HG02798 (cell line): ENCODE results near the gene SMARCC1.

Experiments
- ATAC-seq: cut with Tn5 transposase; IDR thresholded peaks from one replicate; pipeline ENCODE4 v1.9.1; 2021; ENCODE audit warnings: mild to moderate bottlenecking; ENCODE audit not compliant: unreplicated experiment, poor library complexity

SMARCC1 gene

DNA sequence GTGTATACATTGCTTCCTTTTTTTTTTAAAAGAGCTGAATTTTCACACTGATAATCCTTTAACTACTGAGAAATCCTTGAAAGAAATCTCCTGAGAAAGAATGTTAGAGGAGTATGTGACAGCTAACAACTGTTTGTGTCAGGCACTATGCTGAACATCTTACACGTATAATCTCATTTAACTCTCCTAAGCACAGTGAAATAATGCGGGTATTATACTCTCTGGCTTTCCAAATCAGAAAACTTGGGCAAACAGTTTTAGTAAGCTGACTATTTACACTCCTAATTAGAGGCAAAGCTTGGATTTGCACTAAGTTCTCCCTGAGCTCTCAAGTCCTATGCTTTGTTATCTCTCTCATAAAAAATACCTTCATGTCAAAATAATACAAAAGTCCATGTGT lies 69.3 kb downstream of the SMARCC1 start:
- ATAC-seq: no peak

DNA sequence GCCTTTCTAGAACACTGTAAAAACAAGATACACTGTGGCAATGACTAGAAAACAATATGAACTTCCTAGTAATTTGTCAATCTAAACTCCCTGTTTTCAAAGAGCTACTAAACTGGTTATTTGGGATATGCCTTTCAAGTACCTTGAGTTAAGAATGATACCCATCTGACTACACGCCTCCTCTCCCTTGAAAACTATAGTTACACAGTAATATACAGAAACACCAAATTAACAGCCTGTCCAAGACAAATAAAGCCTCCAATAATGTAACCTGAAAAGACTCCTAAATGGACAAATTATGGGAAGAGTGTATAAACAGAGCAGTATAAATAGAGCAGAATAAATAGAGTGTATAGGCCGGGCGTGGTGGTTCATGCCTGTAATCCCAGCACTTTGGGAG lies 70.1 kb downstream of the SMARCC1 start:
- no peak for ATAC-seq

GRCh38 chr3:47705391-47705790 lies 76.3 kb downstream of the SMARCC1 start:
- no peak for ATAC-seq

- no peak for ATAC-seq
Observed at GRCh38 chr3:47704237-47704612, 77.5 kb downstream of the SMARCC1 start.

GRCh38 chr3:47701388-47701787 lies 80.3 kb downstream of the SMARCC1 start:
- no peak for ATAC-seq

GRCh38 chr3:47692158-47692557 lies 89.5 kb downstream of the SMARCC1 start:
- no peak for ATAC-seq

GRCh38 chr3:47688488-47688887 lies 93.2 kb downstream of the SMARCC1 start:
- ATAC-seq: no peak

DNA sequence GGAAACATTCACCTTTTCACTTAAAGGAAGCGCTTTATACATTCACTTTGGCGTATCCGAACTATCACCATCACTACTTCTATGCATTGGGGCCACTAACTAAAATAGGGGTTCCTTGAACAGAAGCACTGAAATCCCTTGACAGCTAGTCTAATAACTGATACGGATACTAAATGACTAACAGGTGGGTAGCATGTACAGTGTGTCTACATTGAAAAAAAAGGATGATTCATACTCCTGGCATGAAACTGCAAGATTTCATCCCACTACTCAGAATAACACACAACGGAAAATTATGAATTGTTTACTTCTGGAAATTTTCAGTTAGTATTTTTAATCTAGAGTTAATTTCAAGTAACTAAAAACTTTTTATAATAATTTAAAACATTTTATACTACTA lies 96.7 kb downstream of the SMARCC1 start:
- no peak for ATAC-seq

GRCh38 chr3:47681016-47681415 lies 100.7 kb downstream of the SMARCC1 start:
- no peak for ATAC-seq

- ATAC-seq: no peak
Observed at GRCh38 chr3:47678446-47679338, 103.0 kb downstream of the SMARCC1 start.

- no peak for ATAC-seq
Observed at GRCh38 chr3:47669026-47669749, 112.5 kb downstream of the SMARCC1 start.

DNA sequence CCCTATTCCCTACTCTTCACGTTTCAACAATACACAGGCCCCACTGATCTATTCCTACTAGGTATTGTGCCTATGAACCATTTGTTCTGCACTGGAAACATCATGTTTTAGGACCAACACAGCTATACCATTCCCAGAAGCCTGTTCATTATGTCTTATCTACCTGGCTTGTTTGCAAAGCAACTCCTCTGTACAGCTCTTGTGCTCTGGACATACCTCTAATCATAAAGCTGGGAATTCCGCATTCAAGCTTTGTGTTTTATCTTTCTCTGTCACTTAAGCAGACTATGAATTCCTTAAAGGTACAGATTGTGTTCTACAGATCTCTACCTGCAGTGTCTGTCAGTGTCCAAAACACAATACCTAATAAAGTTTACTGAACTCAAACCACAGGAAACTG lies 115.6 kb downstream of the SMARCC1 start:
- ATAC-seq: no peak

DNA sequence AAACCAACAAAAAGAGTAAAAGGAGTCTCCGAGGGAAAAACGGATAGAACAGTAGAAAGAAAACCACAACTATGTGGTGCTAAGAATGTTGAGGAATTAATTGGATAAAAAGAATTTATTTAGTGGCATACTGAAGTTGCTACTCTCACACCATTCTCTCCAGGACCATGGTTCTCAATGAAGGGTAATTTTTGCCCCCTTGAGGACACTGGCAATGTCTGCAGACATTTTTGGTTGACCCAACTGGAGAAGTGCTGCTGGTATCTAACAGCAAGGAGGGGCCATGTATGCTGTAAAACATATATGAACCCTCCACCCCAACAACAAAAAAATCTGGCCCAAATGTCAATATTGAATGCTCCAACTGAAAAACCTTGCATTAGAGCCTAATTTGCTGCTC lies 117.2 kb downstream of the SMARCC1 start:
- ATAC-seq: no peak

DNA sequence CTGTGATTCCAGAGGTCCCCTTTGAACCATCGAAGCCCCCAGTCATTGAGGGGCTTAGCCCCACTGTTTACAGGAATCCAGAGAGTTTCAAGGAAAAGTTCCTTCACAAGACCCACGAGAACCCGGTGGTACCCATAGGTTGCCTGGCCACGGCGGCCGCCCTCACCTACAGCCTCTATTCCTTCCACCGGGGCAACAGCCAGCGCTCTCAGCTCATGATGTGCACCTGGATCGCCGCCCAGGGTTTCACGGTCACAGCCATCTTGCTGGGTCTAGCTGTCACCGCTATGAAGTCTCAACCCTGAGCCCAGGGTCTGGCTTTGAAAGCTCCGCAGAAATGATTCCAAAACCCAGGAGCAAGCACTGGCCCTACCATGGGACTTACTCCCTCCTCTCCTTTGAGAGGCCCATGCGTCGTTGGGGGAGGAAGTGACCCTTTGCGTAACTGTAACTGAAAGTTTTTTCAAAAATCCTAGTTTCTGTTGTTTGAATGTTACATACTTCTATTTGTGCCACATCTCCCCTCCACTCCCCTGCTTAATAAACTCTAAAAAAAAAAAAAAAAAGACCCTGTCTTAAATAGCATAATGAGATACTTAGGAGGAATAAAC lies 118.0 kb downstream of the SMARCC1 start:
- no peak for ATAC-seq

GRCh38 chr3:47661121-47661752 lies 120.5 kb downstream of the SMARCC1 start:
- ATAC-seq: no peak

- ATAC-seq: no peak
Observed at GRCh38 chr3:47658444-47658843, 123.2 kb downstream of the SMARCC1 start.

- ATAC-seq: no peak
Observed at GRCh38 chr3:47652142-47652541, 129.6 kb downstream of the SMARCC1 start.

DNA sequence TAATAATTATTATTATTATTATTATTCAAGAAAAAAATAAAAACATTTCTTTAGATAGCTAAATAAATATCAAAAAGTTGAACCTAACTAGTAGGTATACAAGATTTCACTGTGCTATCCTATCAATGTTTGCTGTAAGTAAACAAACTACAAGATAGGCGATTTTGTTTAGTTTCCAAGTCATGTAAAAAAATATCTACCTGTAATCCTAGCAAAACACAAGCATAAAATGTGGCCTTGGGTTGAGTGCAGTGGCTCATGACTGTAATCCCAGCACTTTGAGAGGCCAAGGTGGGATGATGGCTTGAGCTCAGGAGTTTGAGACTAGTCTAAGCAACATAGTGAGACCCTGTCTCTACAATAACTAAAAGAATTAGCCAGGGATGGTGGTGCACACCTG lies 131.4 kb downstream of the SMARCC1 start:
- no peak for ATAC-seq

- ATAC-seq: no peak
Observed at GRCh38 chr3:47647550-47647949, 134.1 kb downstream of the SMARCC1 start.

- ATAC-seq: no peak
Observed at GRCh38 chr3:47646362-47646761, 135.3 kb downstream of the SMARCC1 start.

DNA sequence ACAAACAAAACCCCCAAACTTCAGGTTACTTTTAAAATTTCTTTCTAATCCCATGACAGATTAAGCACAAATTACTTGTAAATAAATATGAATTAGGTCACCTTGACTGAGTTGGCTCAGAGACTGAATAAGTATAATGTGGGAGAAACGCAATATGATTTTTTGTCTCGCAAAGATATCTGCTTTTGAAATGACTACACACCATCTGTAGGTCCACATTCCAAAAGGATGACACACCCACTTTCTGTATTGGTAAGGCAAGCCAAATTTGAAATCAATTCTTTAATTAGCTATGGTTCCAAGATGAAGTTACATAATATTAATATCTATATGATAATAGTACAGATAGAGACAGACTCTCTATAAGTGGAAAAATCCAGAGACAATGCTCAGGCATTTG lies 136.1 kb downstream of the SMARCC1 start:
- no peak for ATAC-seq
